Right atrium auricular region (tissue), 2 donors: ENCODE results near the gene DLG1. TPM values are rescaled to one million over a fixed set of nuclear protein-coding genes. Genes with fewer than 3 reads are reported as not detected.

ENCODE experiments used
- DNase-seq: peaks from one replicate; pipeline ENCODE4 v3.0.0-alpha.2; 2019; ENCODE audit warnings: low spot score
- H3K27ac ChIP-seq, 2 donors: fragments of 200-600 bp; sonication (generic); 1 replicate in 1 of 2; 2 replicates in 1 of 2; pipeline ENCODE4 v1.5.1; 2016 to 2019
- H3K27me3 ChIP-seq, 2 donors: fragments of 200-600 bp; sonication (generic); one replicate each; pipeline versions ENCODE4 v1.5.1 to v1.6.0; 2017 to 2019
- H3K36me3 ChIP-seq: fragments of 200-600 bp; sonication (generic); one replicate; pipeline ENCODE4 v1.5.1; 2016
- H3K4me1 ChIP-seq, 2 donors: fragments of 200-600 bp; sonication (generic); one replicate each; pipeline versions ENCODE4 v1.5.1 to v1.6.0; 2017 to 2019
- H3K4me3 ChIP-seq, 2 donors: fragments of 200-600 bp; sonication (generic); 1 replicate in 1 of 2; 2 replicates in 1 of 2; pipeline ENCODE4 v1.5.1; 2017 to 2019; ENCODE audit warnings: mild to moderate bottlenecking in 1 of 2, moderate library complexity in 1 of 2
- H3K9me3 ChIP-seq, 2 donors: fragments of 200-600 bp; sonication (generic); one replicate each; pipeline ENCODE4 v1.5.1; 2019
- CTCF ChIP-seq, 2 donors: fragments of 200-600 bp; sonication (generic); IDR thresholded peaks; one replicate each; pipeline ENCODE4 v1.5.1; 2019; ENCODE audit warnings: antibody characterized with exemption in 2 of 2
- total RNA-seq, 2 donors: library from RNA; depleted of rRNA; stranded (reverse); fragments of >200 nt; gene quantifications; one replicate each; pipeline ENCODE4 v1.1.0, GENCODE V29; 2016

Gene DLG1
- total RNA-seq, 2 donors from 2014 or later: 24.4 to 49.9 TPM

GRCh38 chr3:197174927-197175326 lies 123.5 kb downstream of the DLG1 start:
- Histone ChIP-seq H3K36me3 (no peaks in the 10 kb centered on the region), H3K9me3 (no peaks in the 10 kb centered on the region), H3K27ac (no peak overlapping the region), H3K4me3 (no peak overlapping the region), H3K4me1 (no peaks in the 10 kb centered on the region), H3K27me3 (no peaks in the 10 kb centered on the region)
- no peak for TF ChIP-seq CTCF (IDR thresholded peaks at IDR 0.05)
- DNase-seq: no peak

- Histone ChIP-seq H3K27ac (no peak overlapping the region), H3K4me1 (no peaks in the 10 kb centered on the region), H3K9me3 (no peaks in the 10 kb centered on the region), H3K27me3 (no peaks in the 10 kb centered on the region), H3K36me3 (no peaks in the 10 kb centered on the region), H3K4me3 (no peak overlapping the region)
- no peak for TF ChIP-seq CTCF (IDR thresholded peaks at IDR 0.05)
- DNase-seq: no peak
Observed at GRCh38 chr3:197173620-197174019, 124.8 kb downstream of the DLG1 start.

- H3K27me3 ChIP-seq: no peaks in the 10 kb centered on the region
- DNase-seq: no peak
- H3K27ac ChIP-seq: no peak overlapping the region
- H3K36me3 ChIP-seq: no peaks in the 10 kb centered on the region
- no peaks in the 10 kb centered on the region for H3K4me1 ChIP-seq
- H3K9me3 ChIP-seq: no peaks in the 10 kb centered on the region
- no peak for TF ChIP-seq CTCF (IDR thresholded peaks at IDR 0.05)
- H3K4me3 ChIP-seq: no peak overlapping the region
Observed at GRCh38 chr3:197171481-197172067, 126.8 kb downstream of the DLG1 start.

- no peak for DNase-seq
- Histone ChIP-seq H3K4me3 (no peak overlapping the region), H3K36me3 (no peaks in the 10 kb centered on the region), H3K4me1 (no peaks in the 10 kb centered on the region), H3K27me3 (no peaks in the 10 kb centered on the region), H3K9me3 (no peaks in the 10 kb centered on the region), H3K27ac (no peak overlapping the region)
- TF ChIP-seq CTCF (IDR thresholded peaks at IDR 0.05): no peak
Observed at GRCh38 chr3:197169028-197169427, 129.4 kb downstream of the DLG1 start.

DNA sequence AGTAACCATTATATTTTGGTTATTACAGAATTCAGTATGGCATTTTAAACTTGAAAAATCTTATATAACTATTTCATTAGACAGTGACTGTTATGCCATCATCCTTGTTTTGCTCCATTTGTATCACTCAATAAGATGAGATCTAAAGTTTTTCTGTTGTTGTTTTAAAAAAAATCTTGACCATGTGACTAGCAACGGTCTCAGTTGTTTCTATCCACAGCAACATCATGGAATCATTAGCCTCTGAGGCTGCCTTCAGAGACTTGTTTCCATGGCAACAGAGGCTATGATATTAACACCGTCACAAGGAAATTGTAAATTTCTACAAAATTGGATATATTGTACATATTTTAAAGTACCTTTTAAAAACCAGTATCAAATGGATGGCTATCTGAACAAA lies 129.8 kb downstream of the DLG1 start:
- no peaks in the 10 kb centered on the region for H3K9me3 ChIP-seq
- no peak overlapping the region for H3K4me3 ChIP-seq
- H3K36me3 ChIP-seq: no peaks in the 10 kb centered on the region
- no peaks in the 10 kb centered on the region for H3K27me3 ChIP-seq
- H3K4me1 ChIP-seq: no peaks in the 10 kb centered on the region
- TF ChIP-seq CTCF (IDR thresholded peaks at IDR 0.05): no peak
- no peak overlapping the region for H3K27ac ChIP-seq
- no peak for DNase-seq

- no peak for DNase-seq
- H3K9me3 ChIP-seq: no peaks in the 10 kb centered on the region
- no peak overlapping the region for H3K4me3 ChIP-seq
- no peaks in the 10 kb centered on the region for H3K36me3 ChIP-seq
- TF ChIP-seq CTCF (IDR thresholded peaks at IDR 0.05): no peak
- no peaks in the 10 kb centered on the region for H3K27me3 ChIP-seq
- H3K27ac ChIP-seq: no peak overlapping the region
- no peaks in the 10 kb centered on the region for H3K4me1 ChIP-seq
Observed at GRCh38 chr3:197168063-197168462, 130.3 kb downstream of the DLG1 start.
